MM.1S (cell line): ENCODE data around the gene MAJIN.

Experiments used
- DNase-seq: peaks from one replicate; pipeline ENCODE4 v3.0.0-alpha.2; 2015
- H2AFZ ChIP-seq: fragments of 300-600 bp; sonication (generic); 2 replicates; pipeline ENCODE4 v1.6.0; 2016; ENCODE audit warnings: antibody characterized with exemption, low read length
- H3F3A ChIP-seq: fragments of 300-600 bp; sonication (generic); 2 replicates; pipeline ENCODE4 v1.6.1; 2016; ENCODE audit warnings: mild to moderate bottlenecking, antibody characterized with exemption, low read length, moderate library complexity, mixed read lengths; ENCODE audit not compliant: insufficient read depth
- H3K27ac ChIP-seq: fragments of 300-600 bp; sonication (generic); 2 replicates; pipeline ENCODE4 v1.5.1; 2016; ENCODE audit warnings: mild to moderate bottlenecking, low read length
- H3K27me3 ChIP-seq: fragments of 300-600 bp; sonication (generic); replicated peaks from 2 replicates; pipeline ENCODE4 v1.6.0; 2016; ENCODE audit warnings: low read length; ENCODE audit not compliant: insufficient read depth
- H3K36me3 ChIP-seq: fragments of 300-600 bp; sonication (generic); replicated peaks from 2 replicates; pipeline ENCODE4 v1.6.1; 2016; ENCODE audit warnings: mild to moderate bottlenecking, low read length, mixed read lengths; ENCODE audit not compliant: insufficient read depth
- H3K4me1 ChIP-seq: fragments of 300-600 bp; sonication (generic); 2 replicates; pipeline ENCODE4 v1.6.1; 2016; ENCODE audit warnings: low read length, mixed read lengths
- H3K4me2 ChIP-seq: fragments of 300-600 bp; sonication (generic); 2 replicates; pipeline ENCODE4 v1.6.0; 2016; ENCODE audit warnings: low read depth, low read length
- H3K4me3 ChIP-seq: fragments of 300-600 bp; sonication (generic); 2 replicates; pipeline ENCODE4 v1.5.1; 2016; ENCODE audit warnings: low read length, mixed read lengths
- H3K79me2 ChIP-seq: fragments of 300-600 bp; sonication (generic); 2 replicates; pipeline ENCODE4 v1.6.1; 2016; ENCODE audit warnings: mixed run types, low read length, mixed read lengths
- H3K9ac ChIP-seq: fragments of 300-600 bp; sonication (generic); 2 replicates; pipeline ENCODE4 v1.6.1; 2016; ENCODE audit warnings: low read length, mixed read lengths
- H3K9me2 ChIP-seq: fragments of 300-600 bp; sonication (generic); replicated peaks from 2 replicates; pipeline ENCODE4 v1.6.1; 2016; ENCODE audit warnings: mild to moderate bottlenecking, low read length, mixed read lengths; ENCODE audit not compliant: insufficient read depth
- H3K9me3 ChIP-seq: fragments of 300-600 bp; sonication (generic); replicated peaks from 2 replicates; pipeline ENCODE4 v1.6.1; 2016; ENCODE audit warnings: mild to moderate bottlenecking, low read length, mixed read lengths; ENCODE audit not compliant: insufficient read depth
- H4K20me1 ChIP-seq: fragments of 300-600 bp; sonication (generic); 2 replicates; pipeline ENCODE4 v1.6.1; 2016; ENCODE audit warnings: mild to moderate bottlenecking, low read length, moderate library complexity, mixed read lengths; ENCODE audit not compliant: insufficient read depth
- EZH2 ChIP-seq: fragments of 300-600 bp; sonication (generic); optimal IDR thresholded peaks from 2 replicates; pipeline ENCODE3; 2017; ENCODE audit warnings: low read depth, mild to moderate bottlenecking, antibody characterized with exemption, low read length, mixed read lengths
- EZH2phosphoT487 ChIP-seq: fragments of 300-600 bp; sonication (generic); IDR thresholded peaks from 2 replicates; pipeline ENCODE4 v1.6.1; 2018; ENCODE audit warnings: antibody characterized with exemption, low read length
- TF ChIP-seq, protein P1 (sequence below): fragments of 300-600 bp; sonication (generic); IDR thresholded peaks from 2 replicates; pipeline ENCODE4 v1.5.1; 2016; ENCODE audit warnings: antibody characterized with exemption, low read length, mixed read lengths

MAJIN gene

DNA sequence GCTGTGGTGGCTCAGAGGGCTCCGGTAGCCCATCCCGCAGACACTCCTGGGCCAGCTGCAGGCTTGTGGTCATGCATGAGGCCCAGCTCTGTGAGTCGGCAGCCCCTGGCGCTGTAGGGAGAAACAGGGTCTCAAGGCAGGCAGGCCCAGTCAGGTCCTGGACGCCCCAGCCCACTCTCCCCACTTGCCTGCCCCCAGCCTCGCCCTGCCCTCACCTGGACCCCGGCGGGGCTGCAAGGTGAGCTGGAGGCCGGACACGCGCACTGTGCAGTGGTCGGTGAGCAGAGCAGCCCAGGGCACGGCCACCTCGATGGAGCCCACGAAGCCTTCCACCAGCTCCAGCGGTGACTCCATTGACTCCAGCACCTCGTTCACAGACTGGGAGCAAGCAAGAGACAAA lies 57.8 kb downstream of the MAJIN start:
- Histone ChIP-seq H3F3A (peaks cover 4% of the 10 kb centered on the region; the same call in 1 of the 2 replicates), H3K9me3 (no peaks in the 10 kb centered on the region)
- TF ChIP-seq EZH2phosphoT487, result no peak
- TF ChIP-seq, protein P1, sequence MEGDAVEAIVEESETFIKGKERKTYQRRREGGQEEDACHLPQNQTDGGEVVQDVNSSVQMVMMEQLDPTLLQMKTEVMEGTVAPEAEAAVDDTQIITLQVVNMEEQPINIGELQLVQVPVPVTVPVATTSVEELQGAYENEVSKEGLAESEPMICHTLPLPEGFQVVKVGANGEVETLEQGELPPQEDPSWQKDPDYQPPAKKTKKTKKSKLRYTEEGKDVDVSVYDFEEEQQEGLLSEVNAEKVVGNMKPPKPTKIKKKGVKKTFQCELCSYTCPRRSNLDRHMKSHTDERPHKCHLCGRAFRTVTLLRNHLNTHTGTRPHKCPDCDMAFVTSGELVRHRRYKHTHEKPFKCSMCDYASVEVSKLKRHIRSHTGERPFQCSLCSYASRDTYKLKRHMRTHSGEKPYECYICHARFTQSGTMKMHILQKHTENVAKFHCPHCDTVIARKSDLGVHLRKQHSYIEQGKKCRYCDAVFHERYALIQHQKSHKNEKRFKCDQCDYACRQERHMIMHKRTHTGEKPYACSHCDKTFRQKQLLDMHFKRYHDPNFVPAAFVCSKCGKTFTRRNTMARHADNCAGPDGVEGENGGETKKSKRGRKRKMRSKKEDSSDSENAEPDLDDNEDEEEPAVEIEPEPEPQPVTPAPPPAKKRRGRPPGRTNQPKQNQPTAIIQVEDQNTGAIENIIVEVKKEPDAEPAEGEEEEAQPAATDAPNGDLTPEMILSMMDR, result no peak
- TF ChIP-seq EZH2, result no peak

DNA sequence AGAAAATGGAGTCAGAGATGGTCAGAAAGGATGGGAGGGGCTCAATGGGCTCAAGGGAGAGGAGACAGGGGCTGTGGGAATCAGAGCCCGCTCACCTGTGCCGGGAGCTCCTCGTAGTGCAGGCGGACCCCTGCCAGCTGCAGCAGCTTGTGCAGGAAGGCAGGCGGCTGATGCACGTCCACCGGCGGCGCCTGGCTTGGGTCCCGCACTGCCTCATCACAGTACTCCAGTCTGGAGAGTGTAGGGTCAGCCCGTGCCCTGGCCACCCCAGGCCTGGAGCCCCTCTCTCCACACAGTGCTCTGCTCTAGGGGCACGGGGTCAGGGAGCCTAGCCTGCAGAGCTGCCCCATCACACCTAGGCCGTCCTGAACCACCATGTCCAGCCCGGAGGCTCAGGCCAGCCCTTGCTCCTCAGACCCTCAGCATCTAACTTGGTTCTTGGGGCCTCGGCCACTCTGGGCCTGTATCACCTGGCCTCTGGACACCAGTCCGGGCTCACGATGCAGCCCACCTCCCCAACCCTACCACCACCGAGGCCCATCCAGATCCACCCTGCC lies 58.7 kb downstream of the MAJIN start:
- Histone ChIP-seq H3K27ac (no peak overlapping the region), H3F3A (peaks cover 4% of the 10 kb centered on the region; the same call in 1 of the 2 replicates), H3K4me2 (no peak overlapping the region), H3K36me3 (no peaks in the 10 kb centered on the region), H3K9me2 (no peaks in the 10 kb centered on the region), H3K27me3 (no peaks in the 10 kb centered on the region), H2AFZ (no peak overlapping the region), H3K79me2 (peaks cover 20% of the 10 kb centered on the region), H3K4me3 (no peak overlapping the region), H3K9me3 (no peaks in the 10 kb centered on the region), H3K9ac (no peak overlapping the region), H4K20me1 (no peaks in the 10 kb centered on the region), H3K4me1 (peaks cover 6% of the 10 kb centered on the region)
- TF ChIP-seq, protein P1, result no peak
- no peak for TF ChIP-seq EZH2phosphoT487
- TF ChIP-seq EZH2, result no peak
- DNase-seq, result no peak

More for the DNA sequence above, 57.8 kb downstream of the MAJIN start:
- H3K9me2 ChIP-seq, result no peaks in the 10 kb centered on the region
- DNase-seq, result no peak
- H3K4me2 ChIP-seq, result no peak overlapping the region
- no peak overlapping the region for H3K4me3 ChIP-seq
- H3K27me3 ChIP-seq, result no peaks in the 10 kb centered on the region
- no peak overlapping the region for H2AFZ ChIP-seq
- no peaks in the 10 kb centered on the region for H3K36me3 ChIP-seq
- no peak overlapping the region for H3K27ac ChIP-seq
- H3K4me1 ChIP-seq, result peaks cover 6% of the 10 kb centered on the region
- peaks cover 20% of the 10 kb centered on the region for H3K79me2 ChIP-seq
- no peaks in the 10 kb centered on the region for H4K20me1 ChIP-seq
- H3K9ac ChIP-seq, result no peak overlapping the region

DNA sequence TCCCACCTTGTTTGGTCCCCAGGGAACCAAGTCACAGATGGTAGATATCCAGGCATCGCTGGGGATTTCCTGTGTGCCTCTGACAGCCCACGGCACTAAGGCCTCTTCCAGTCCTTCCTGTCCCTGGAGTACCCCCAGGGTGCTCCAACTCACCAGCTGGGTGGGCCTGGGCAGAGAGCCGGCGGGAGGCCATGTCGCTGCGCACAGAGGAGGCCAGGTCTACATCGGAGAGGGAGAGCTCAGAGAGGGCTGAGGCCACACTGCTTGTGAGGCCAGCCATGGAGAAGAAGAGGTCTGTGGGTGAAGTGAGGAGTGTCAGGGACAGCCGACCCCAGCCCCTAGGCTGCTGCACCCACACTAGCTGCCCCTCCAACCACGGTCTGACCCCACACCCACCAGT lies 60.2 kb downstream of the MAJIN start:
- Histone ChIP-seq H3K4me2 (no peak overlapping the region), H3K36me3 (no peaks in the 10 kb centered on the region)
- TF ChIP-seq EZH2, result no peak
- TF ChIP-seq, protein P1, result no peak
- no peak for TF ChIP-seq EZH2phosphoT487

More for the DNA sequence above, 60.2 kb downstream of the MAJIN start:
- DNase-seq, result no peak
- Histone ChIP-seq H3K9ac (no peak overlapping the region), H3K9me2 (no peaks in the 10 kb centered on the region), H3K4me3 (no peak overlapping the region), H3K79me2 (peaks cover 17% of the 10 kb centered on the region), H3F3A (no peaks in the 10 kb centered on the region), H3K4me1 (peaks cover 6% of the 10 kb centered on the region), H2AFZ (no peak overlapping the region), H4K20me1 (no peaks in the 10 kb centered on the region), H3K27me3 (no peaks in the 10 kb centered on the region), H3K9me3 (no peaks in the 10 kb centered on the region), H3K27ac (no peak overlapping the region)
